ENCODE results near the gene MTUS2. TPM values are rescaled to one million over a fixed set of nuclear protein-coding genes. Genes with fewer than 3 reads are reported as not detected.

The MTUS2 gene
- total RNA-seq, 2 donors from 2014 or later: 4.0 to 5.4 TPM

DNA sequence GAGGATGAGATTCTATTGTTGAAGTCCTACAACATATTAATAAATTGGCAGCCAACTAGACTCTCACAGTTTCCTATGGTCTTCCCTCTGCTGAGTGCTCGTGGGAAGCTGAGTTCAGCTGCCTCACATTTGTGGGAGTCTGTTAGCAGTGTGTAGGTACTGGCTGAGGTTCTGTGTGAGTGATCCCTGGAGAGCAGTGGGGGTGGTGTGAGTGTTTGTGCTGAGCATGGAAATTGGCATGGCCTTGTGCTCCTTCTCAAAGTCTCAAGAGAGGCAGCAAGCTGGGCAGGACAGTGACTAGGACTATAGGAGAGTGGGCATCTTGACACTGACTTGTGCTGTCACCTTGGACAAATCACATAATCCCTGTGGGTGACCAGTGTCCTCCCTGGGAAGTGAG, 298.3 kb downstream of the MTUS2 start:
- Histone ChIP-seq H3K27me3 (no peaks in the 10 kb centered on the region), H3K9me3 (no peaks in the 10 kb centered on the region), H3K4me3 (no peak overlapping the region), H3K27ac (no peak overlapping the region), H3K4me1 (no peaks in the 10 kb centered on the region), H3K36me3 (replicated peaks in 1 of 2; ENCODE audit: insufficient read depth in 1 of 2, low read depth in 2 of 2) (no peaks in the 10 kb centered on the region)
- DNase-seq (no peak), ATAC-seq (no peak)
- WGBS, 2 donors: 44 to 56% methylated on average over 1 of the region's 1 CpG
- intact Hi-C loops (cut with DNase I): no loop called here
- TF ChIP-seq POLR2A (IDR thresholded peaks at IDR 0.05): no peak
- TF ChIP-seq, protein P1, sequence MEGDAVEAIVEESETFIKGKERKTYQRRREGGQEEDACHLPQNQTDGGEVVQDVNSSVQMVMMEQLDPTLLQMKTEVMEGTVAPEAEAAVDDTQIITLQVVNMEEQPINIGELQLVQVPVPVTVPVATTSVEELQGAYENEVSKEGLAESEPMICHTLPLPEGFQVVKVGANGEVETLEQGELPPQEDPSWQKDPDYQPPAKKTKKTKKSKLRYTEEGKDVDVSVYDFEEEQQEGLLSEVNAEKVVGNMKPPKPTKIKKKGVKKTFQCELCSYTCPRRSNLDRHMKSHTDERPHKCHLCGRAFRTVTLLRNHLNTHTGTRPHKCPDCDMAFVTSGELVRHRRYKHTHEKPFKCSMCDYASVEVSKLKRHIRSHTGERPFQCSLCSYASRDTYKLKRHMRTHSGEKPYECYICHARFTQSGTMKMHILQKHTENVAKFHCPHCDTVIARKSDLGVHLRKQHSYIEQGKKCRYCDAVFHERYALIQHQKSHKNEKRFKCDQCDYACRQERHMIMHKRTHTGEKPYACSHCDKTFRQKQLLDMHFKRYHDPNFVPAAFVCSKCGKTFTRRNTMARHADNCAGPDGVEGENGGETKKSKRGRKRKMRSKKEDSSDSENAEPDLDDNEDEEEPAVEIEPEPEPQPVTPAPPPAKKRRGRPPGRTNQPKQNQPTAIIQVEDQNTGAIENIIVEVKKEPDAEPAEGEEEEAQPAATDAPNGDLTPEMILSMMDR (IDR thresholded peaks at IDR 0.05): no peak

DNA sequence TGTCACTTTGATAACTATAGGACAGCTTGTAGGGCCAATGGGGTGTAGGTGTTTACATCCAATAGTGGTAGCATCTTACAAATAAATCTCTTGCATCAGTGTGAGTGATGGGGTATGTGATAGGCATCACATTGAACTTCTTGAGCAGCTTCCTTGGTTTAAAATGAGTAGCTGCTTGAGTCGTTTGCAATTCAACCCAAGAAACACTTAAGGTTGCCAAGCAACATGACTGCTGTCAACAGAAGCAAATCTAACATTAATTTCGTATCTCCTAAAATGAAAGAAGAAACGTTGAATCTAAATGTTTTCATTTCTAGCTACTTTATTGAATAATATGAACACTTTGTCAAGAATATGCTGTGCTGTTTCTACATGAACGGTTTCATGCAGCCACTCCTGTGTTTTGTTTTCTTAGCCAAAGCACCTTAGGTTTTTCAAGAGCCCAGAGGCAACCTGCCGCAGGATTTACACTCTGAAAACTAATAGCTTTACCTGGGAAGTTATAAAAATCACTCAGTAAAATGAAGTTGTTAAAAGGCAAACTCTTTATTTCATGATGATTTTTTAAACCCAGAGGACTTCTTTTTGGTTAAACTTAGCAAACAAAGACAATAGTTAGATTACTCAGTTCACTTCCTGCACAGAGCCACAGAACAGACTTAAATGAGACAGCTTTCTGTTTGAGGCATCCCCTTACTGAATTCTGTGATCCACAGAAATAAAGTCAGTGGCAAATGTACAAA, 305.2 kb downstream of the MTUS2 start:
- TF ChIP-seq, protein P1 (IDR thresholded peaks at IDR 0.05): no peak
- no peak for TF ChIP-seq POLR2A (IDR thresholded peaks at IDR 0.05)
- Histone ChIP-seq H3K4me1 (no peaks in the 10 kb centered on the region), H3K27me3 (no peaks in the 10 kb centered on the region), H3K27ac (no peak overlapping the region), H3K4me3 (no peak overlapping the region), H3K36me3 (replicated peaks in 1 of 2; ENCODE audit: insufficient read depth in 1 of 2, low read depth in 2 of 2) (no peaks in the 10 kb centered on the region), H3K9me3 (no peaks in the 10 kb centered on the region)
- DNase-seq: no peak
- WGBS, 2 donors: 38 to 42% methylated on average over 5 of the region's 5 CpGs
- ATAC-seq: no peak
- intact Hi-C loops (cut with DNase I): no loop called here

DNA sequence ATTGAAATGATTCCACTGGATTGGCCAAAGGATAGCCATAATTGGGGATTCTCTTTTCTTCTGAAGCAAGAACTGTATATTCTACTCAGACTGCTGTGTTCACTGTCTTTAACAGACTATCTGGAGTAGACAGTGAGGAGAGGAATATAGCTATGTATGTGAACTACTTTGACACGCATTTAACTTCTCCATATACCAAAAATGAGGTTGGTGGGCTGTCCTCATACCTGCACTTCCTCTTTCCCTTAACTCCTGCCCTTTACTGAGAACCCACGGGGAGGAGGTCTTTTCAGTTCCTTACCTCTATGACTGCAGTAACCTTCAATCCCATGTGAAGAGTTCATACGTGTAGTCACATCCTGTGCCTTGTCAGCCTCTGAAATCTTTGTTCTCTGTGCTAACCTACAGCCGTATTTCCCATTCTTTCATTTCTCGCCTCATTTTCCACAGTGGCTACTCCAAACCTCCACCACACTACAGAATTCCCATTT, 305.8 kb downstream of the MTUS2 start:
- intact Hi-C loops (cut with DNase I): no loop called here
- 60 to 70% methylated on average over 5 of the region's 5 CpGs for WGBS, 2 donors
- H3K27ac ChIP-seq: no peak overlapping the region
- no peaks in the 10 kb centered on the region for H3K36me3 ChIP-seq (replicated peaks in 1 of 2; ENCODE audit: insufficient read depth in 1 of 2, low read depth in 2 of 2)
- no peaks in the 10 kb centered on the region for H3K27me3 ChIP-seq
- H3K4me1 ChIP-seq: no peaks in the 10 kb centered on the region
- H3K9me3 ChIP-seq: no peaks in the 10 kb centered on the region
- DNase-seq (no peak), ATAC-seq (no peak)
- H3K4me3 ChIP-seq: no peak overlapping the region
- TF ChIP-seq, protein P1 (IDR thresholded peaks at IDR 0.05): no peak
- TF ChIP-seq POLR2A (IDR thresholded peaks at IDR 0.05): no peak

GRCh38 chr13:29129616-29130015, 309.5 kb downstream of the MTUS2 start:
- intact Hi-C loops (cut with DNase I): no loop called here
- ATAC-seq (no peak), DNase-seq (no peak)
- Histone ChIP-seq H3K9me3 (no peaks in the 10 kb centered on the region), H3K27me3 (no peaks in the 10 kb centered on the region), H3K27ac (no peak overlapping the region), H3K36me3 (replicated peaks in 1 of 2; ENCODE audit: insufficient read depth in 1 of 2, low read depth in 2 of 2) (no peaks in the 10 kb centered on the region), H3K4me3 (no peak overlapping the region), H3K4me1 (no peaks in the 10 kb centered on the region)
- WGBS, 2 donors: 58 to 59% methylated on average over 2 of the region's 2 CpGs
- TF ChIP-seq POLR2A (IDR thresholded peaks at IDR 0.05): no peak
- TF ChIP-seq, protein P1 (IDR thresholded peaks at IDR 0.05): no peak

- no peaks in the 10 kb centered on the region for H3K36me3 ChIP-seq (replicated peaks in 1 of 2; ENCODE audit: insufficient read depth in 1 of 2, low read depth in 2 of 2)
- WGBS, 2 donors: 67 to 92% methylated on average over 1 of the region's 1 CpG
- no peaks in the 10 kb centered on the region for H3K27me3 ChIP-seq
- no peaks in the 10 kb centered on the region for H3K9me3 ChIP-seq
- DNase-seq (no peak), ATAC-seq (no peak)
- H3K4me1 ChIP-seq: no peaks in the 10 kb centered on the region
- no peak overlapping the region for H3K27ac ChIP-seq
- intact Hi-C loops (cut with DNase I): no loop called here
- no peak overlapping the region for H3K4me3 ChIP-seq
- TF ChIP-seq, protein P1 (IDR thresholded peaks at IDR 0.05): no peak
- no peak for TF ChIP-seq POLR2A (IDR thresholded peaks at IDR 0.05)
These were observed 311.0 kb downstream of the MTUS2 start for GRCh38 chr13:29131159-29131558.

Data from body of pancreas (tissue), 4 donors.